Endothelial cell of umbilical vein (primary cell): ENCODE results near the gene AKT3. TPM values are rescaled to one million over a fixed set of nuclear protein-coding genes. Genes with fewer than 3 reads are reported as not detected.

Experiments used
- BruUV-seq: library from RNA; stranded (reverse); fragments of 400-500 nt; replicated peaks from 2 replicates; lab custom pipeline; 2021; lab: Mats Ljungman, UMichigan
- CTCF ChIA-PET: fragments of 300-600, 350-600 bp; sonication (Branson Sonifier 250); formaldehyde crosslinking; loops from one replicate; lab custom pipeline; 2021; ENCODE audit warnings: antibody characterized with exemption, inconsistent platforms; lab: Charles Lee
- POLR2A ChIA-PET: fragments of 300-600, 350-600 bp; sonication (Branson Sonifier 250); formaldehyde crosslinking; loops from one replicate; lab custom pipeline; 2021; ENCODE audit warnings: antibody characterized with exemption, inconsistent platforms; lab: Charles Lee
- DNase-seq: peaks from one replicate; pipeline ENCODE4 v3.0.0-alpha.2; 2011; ENCODE audit warnings: low read depth, low spot score
- FAIRE-seq: peaks from 2 replicates; lab custom pipeline; 2011; peaks lifted over from hg19 to GRCh38; lab: Jason Lieb, UNC
- H2AFZ ChIP-seq: 2 replicates; pipeline ENCODE4 v1.6.0; 2012; ENCODE audit warnings: low read depth, low read length, control low read depth, inconsistent platforms
- H3K27ac ChIP-seq: 2 replicates; pipeline ENCODE4 v1.5.1; 2011; ENCODE audit warnings: low read depth, mild to moderate bottlenecking, control low read depth, low read length, moderate library complexity; ENCODE audit not compliant: insufficient read depth
- H3K27me3 ChIP-seq, 2 experiments: 2 replicates each; pipeline versions ENCODE4 v1.6.0 to v1.6.1; 2011; ENCODE audit warnings: low read length in 2 of 2, mixed read lengths in 1 of 2; ENCODE audit not compliant: control insufficient read depth in 2 of 2, insufficient read depth in 2 of 2
- H3K36me3 ChIP-seq, 2 experiments: 2 replicates in 1 of 2; 3 replicates in 1 of 2; pipeline ENCODE4 v1.5.1; 2011; ENCODE audit warnings: low read length in 2 of 2, mild to moderate bottlenecking in 1 of 2, moderate library complexity in 1 of 2; ENCODE audit not compliant: control insufficient read depth in 2 of 2, insufficient read depth in 2 of 2; ENCODE audit errors: extremely low read depth in 1 of 2
- H3K4me1 ChIP-seq: 3 replicates; pipeline ENCODE4 v1.5.1; 2011; ENCODE audit warnings: mild to moderate bottlenecking, low read length; ENCODE audit not compliant: control insufficient read depth, insufficient read depth; ENCODE audit errors: extremely low read depth
- H3K4me2 ChIP-seq: 2 replicates; pipeline ENCODE4 v1.6.1; 2011; ENCODE audit warnings: low read length, control low read depth, mixed read lengths; ENCODE audit not compliant: insufficient read depth
- H3K4me3 ChIP-seq, 3 experiments: fragments of 200-600 bp in 1 of 3; sonication (generic), shearing (Covaris generic) in 1 of 3; replicated peaks in 1 of 3; 2 replicates each; pipeline ENCODE4 v1.5.1; 2011 to 2016; ENCODE audit warnings: control low read depth in 3 of 3, low read length in 3 of 3, mild to moderate bottlenecking in 2 of 3, inconsistent platforms in 1 of 3, low read depth in 1 of 3, moderate library complexity in 1 of 3; ENCODE audit not compliant: insufficient read depth in 1 of 3
- H3K79me2 ChIP-seq: 2 replicates; pipeline ENCODE4 v1.6.0; 2012; ENCODE audit warnings: low read length, inconsistent platforms; ENCODE audit not compliant: control insufficient read depth, insufficient read depth
- H3K9ac ChIP-seq: replicated peaks from 2 replicates; pipeline ENCODE3; 2011; ENCODE audit warnings: low read length, control low read depth; ENCODE audit not compliant: insufficient read depth; ENCODE audit errors: extremely low read depth
- H3K9me1 ChIP-seq: replicated peaks from 3 replicates; pipeline ENCODE4 v1.6.0; 2011; ENCODE audit warnings: mild to moderate bottlenecking, low read length; ENCODE audit not compliant: control insufficient read depth, insufficient read depth; ENCODE audit errors: extremely low read depth
- H3K9me3 ChIP-seq: replicated peaks from 2 replicates; pipeline ENCODE4 v1.5.1; 2012; ENCODE audit warnings: low read length, inconsistent platforms; ENCODE audit not compliant: control insufficient read depth, insufficient read depth
- H4K20me1 ChIP-seq: replicated peaks from 2 replicates; pipeline ENCODE3; 2011; ENCODE audit warnings: mild to moderate bottlenecking, low read length; ENCODE audit not compliant: control insufficient read depth, insufficient read depth; ENCODE audit errors: extremely low read depth
- EZH2 ChIP-seq: IDR thresholded peaks from 2 replicates; pipeline ENCODE4 v1.6.1; 2012; ENCODE audit warnings: borderline replicate concordance, low read depth, mild to moderate bottlenecking, moderate library complexity, low read length, inconsistent platforms; ENCODE audit not compliant: severe bottlenecking
- FOS ChIP-seq: IDR thresholded peaks from 2 replicates; pipeline ENCODE4 v1.6.1; 2011; ENCODE audit warnings: mild to moderate bottlenecking, low read length, moderate library complexity, borderline replicate concordance; ENCODE audit not compliant: insufficient read depth
- GATA2 ChIP-seq: IDR thresholded peaks from 2 replicates; pipeline ENCODE4 v1.7.0; 2011; ENCODE audit warnings: low read depth, mild to moderate bottlenecking, moderate library complexity, mixed read lengths, low read length; ENCODE audit not compliant: insufficient read length, insufficient read depth
- POLR2A ChIP-seq: IDR thresholded peaks from 2 replicates; pipeline ENCODE4 v1.6.1; 2012; ENCODE audit warnings: low read depth, mild to moderate bottlenecking, control low read depth, low read length
- dilution Hi-C: fragments of 300-500 bp; cut with MboI; formaldehyde crosslinking; loops from one replicate; pipeline ENCODE4 v1.15.0; 2019; ENCODE audit warnings: low sequenced_read_pairs; ENCODE audit not compliant: extremely low pct_ligation_motif_present
- intact Hi-C: fragments of 100-400 bp; cut with micrococcal nuclease; formaldehyde crosslinking; loops from one replicate; pipeline ENCODE4 v1.10.0; 2022
- polyA plus RNA-seq, 4 experiments: library from polyadenylated mRNA; depleted of rRNA in 3 of 4; stranded (reverse) in 3 of 4; unstranded in 1 of 4; fragments of >200 nt; gene quantifications; 2 replicates each; pipeline versions ENCODE4 v1.2.1 to v1.2.3, GENCODE V29; 2011 to 2012; ENCODE audit warnings: missing spikeins in 1 of 4
- total RNA-seq: library from RNA; stranded (reverse); gene quantifications from 2 replicates; pipeline ENCODE4 v1.2.3, GENCODE V29; 2021
- TF ChIP-seq, protein P1 (sequence below): IDR thresholded peaks from 2 replicates; pipeline ENCODE4 v1.6.1; 2011; ENCODE audit not compliant: insufficient read depth, insufficient read length

AKT3 gene
- total and polyA plus RNA-seq, 2 donors (not counting 3 experiments of a cell fraction or from before 2014, with no cell fraction given) = 20.6 to 97.1 TPM

DNA sequence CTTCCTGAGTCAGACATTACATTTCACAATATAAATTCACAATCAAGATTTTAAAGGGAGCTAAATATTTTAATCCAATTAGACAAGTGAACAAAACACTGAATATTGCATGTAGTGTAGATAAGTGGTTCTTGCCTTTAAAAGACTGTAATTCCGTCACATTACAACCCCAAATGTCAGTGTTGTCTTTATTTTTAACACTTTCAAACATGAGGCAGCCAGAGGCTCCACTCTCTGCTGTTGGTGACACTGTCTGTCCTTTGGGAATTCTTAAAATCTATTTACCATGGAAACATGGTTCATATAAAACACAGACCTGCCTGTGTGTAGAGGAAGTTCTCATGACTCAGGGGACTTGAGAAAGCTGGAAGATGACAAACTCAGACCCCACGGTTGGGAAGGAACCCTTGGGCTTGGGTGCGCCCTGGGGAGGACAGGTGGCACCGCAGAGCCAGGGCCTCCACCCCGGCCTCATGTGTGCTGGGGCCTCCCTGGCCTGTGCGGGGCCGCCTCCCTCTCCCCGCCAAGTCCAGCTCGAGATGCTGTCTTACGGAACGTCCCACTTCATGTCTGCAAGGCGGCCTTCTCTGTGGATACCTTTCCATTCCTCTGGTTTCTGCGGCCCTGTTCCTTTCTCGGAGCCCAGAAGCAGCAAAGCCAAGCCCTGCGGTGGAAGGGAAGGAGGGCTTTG lies 355.2 kb downstream of the AKT3 start:
- Histone ChIP-seq H3K27ac (no peak overlapping the region), H4K20me1 (no peaks in the 10 kb centered on the region), H3K4me1 (no peaks in the 10 kb centered on the region), H3K27me3 (no peaks in the 10 kb centered on the region), H3K79me2 (no peaks in the 10 kb centered on the region), H3K9ac (no peak overlapping the region), H3K4me3 (no peak overlapping the region), H2AFZ (no peak overlapping the region), H3K9me1 (no peaks in the 10 kb centered on the region), H3K4me2 (no peak overlapping the region), H3K9me3 (no peaks in the 10 kb centered on the region), H3K36me3 (peaks cover 2 to 7% of the 10 kb centered on the region in 2 experiments)
- no TSS peak for BruUV-seq
- intact Hi-C loops (no loop called here), dilution Hi-C loops (no loop called here)
- CTCF ChIA-PET = no interaction called here
- POLR2A ChIA-PET = no interaction called here
- TF ChIP-seq, protein P1, sequence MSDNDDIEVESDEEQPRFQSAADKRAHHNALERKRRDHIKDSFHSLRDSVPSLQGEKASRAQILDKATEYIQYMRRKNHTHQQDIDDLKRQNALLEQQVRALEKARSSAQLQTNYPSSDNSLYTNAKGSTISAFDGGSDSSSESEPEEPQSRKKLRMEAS = no peak
- TF ChIP-seq POLR2A (no peak), FOS (no peak), EZH2 (no peak), GATA2 (no peak)
- DNase-seq (no peak), FAIRE-seq (no peak)
